ENCODE results near the gene CHCHD3.

DNA sequence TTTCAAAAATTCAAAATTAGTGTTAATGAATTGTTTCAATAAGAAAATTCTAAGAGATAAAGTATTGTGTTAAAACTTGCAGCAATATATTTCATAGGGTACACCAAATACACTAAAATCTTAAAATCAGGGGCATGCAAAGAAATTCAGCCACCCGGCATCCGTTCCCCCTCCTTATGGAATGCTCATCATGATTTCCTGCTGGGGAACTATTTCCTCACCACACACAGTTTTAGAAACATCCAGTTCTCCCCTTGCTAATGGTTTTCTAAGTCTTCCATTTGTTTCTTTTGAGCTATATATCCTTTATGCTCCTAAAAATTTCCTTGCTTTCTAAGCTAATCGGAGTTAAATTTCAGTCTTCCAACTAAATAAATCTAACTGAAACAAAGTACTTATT is 60.7 kb downstream of the CHCHD3 start:
- TF ChIP-seq, protein P1, sequence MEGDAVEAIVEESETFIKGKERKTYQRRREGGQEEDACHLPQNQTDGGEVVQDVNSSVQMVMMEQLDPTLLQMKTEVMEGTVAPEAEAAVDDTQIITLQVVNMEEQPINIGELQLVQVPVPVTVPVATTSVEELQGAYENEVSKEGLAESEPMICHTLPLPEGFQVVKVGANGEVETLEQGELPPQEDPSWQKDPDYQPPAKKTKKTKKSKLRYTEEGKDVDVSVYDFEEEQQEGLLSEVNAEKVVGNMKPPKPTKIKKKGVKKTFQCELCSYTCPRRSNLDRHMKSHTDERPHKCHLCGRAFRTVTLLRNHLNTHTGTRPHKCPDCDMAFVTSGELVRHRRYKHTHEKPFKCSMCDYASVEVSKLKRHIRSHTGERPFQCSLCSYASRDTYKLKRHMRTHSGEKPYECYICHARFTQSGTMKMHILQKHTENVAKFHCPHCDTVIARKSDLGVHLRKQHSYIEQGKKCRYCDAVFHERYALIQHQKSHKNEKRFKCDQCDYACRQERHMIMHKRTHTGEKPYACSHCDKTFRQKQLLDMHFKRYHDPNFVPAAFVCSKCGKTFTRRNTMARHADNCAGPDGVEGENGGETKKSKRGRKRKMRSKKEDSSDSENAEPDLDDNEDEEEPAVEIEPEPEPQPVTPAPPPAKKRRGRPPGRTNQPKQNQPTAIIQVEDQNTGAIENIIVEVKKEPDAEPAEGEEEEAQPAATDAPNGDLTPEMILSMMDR (conservative IDR thresholded peaks at IDR 0.05) = no peak
- no peak for TF ChIP-seq EZH2 (IDR thresholded peaks at IDR 0.05; ENCODE audit: low read depth)

Data from PC-9 (cell line).